Measurements from ENCODE around the gene POGZ. TPM values are rescaled to one million over a fixed set of nuclear protein-coding genes. Genes with fewer than 3 reads are reported as not detected.
"Not testable (repeated sequence)": the region's sequence is repeated elsewhere in the genome, so short reads cannot be mapped to it uniquely, and the experiment has no call there.

Gene POGZ
- total RNA-seq, 1 experiment from 2014 or later = 128 TPM

DNA sequence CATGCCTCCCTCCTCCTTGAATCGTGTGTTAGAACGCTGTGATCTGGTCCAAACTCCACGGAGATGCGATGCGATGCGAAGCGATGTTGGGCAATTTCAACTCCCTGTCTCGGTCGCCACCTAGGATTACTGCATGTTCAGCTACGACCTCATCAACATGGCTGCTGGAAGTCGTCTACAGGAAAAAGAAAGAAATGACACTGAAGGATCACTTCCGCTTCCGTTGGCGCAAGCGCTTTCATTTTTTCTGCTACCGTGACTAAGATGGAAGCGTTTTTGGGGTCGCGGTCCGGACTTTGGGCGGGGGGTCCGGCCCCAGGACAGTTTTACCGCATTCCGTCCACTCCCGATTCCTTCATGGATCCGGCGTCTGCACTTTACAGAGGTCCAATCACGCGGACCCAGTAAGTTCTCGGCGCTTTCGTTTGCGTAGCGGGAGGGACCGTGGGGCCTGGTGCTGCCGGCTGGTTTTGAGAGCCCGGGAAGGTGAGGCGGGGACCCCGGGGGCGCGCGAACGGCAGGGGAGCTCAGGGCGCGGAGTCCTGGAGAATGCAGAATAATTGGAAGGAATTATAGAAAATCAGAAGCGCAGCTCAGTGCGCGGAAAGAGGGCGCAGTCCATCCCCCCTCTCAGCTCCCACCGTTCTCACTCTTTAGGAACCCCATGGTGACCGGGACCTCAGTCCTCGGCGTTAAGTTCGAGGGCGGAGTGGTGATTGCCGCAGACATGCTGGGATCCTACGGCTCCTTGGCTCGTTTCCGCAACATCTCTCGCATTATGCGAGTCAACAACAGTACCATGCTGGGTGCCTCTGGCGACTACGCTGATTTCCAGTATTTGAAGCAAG lies 59.7 kb downstream of the POGZ start, which contains the start of gene PSMB4:
TSS of gene PSMB4 (plus strand) at position 250 of the 848 bp plus-strand sequence. CDS start at position 265, 15 bp downstream.
- BruUV-seq (replicated peaks) = no TSS peak
- Mint-ChIP-seq H3K27ac (ENCODE audit: unreplicated experiment) (peak within 1 kb of the TSS; percentile 99), H3K9me3 (ENCODE audit: low read depth, unreplicated experiment) (no peaks in the 10 kb centered on the region), H3K36me3 (ENCODE audit: insufficient read depth, unreplicated experiment) (peaks cover 56% of the 10 kb centered on the region), H3K27me3 (ENCODE audit: unreplicated experiment) (no peaks in the 10 kb centered on the region), H3K4me1 (ENCODE audit: low read depth, unreplicated experiment) (peaks cover 33% of the 10 kb centered on the region), H3K4me3 (ENCODE audit: low read depth, unreplicated experiment) (peak within 1 kb of the TSS; percentile 99)
- CTCF ChIA-PET = interaction anchor here (0.5 to 2.6 kb wide), 10 partner anchors 15 to 140 kb away, joined by 3 to 24 read pairs (median 4); partner anchors contain the start of gene PI4KB
- DNase-seq = peak; percentile 79
- intact Hi-C loops (cut with micrococcal nuclease; ENCODE audit: unreplicated experiment) = loop anchor here (2.0 to 5.0 kb wide), 3 partner anchors 27 to 99 kb away; partner anchors contain the start of gene SELENBP1
- TF ChIP-seq, protein P1, sequence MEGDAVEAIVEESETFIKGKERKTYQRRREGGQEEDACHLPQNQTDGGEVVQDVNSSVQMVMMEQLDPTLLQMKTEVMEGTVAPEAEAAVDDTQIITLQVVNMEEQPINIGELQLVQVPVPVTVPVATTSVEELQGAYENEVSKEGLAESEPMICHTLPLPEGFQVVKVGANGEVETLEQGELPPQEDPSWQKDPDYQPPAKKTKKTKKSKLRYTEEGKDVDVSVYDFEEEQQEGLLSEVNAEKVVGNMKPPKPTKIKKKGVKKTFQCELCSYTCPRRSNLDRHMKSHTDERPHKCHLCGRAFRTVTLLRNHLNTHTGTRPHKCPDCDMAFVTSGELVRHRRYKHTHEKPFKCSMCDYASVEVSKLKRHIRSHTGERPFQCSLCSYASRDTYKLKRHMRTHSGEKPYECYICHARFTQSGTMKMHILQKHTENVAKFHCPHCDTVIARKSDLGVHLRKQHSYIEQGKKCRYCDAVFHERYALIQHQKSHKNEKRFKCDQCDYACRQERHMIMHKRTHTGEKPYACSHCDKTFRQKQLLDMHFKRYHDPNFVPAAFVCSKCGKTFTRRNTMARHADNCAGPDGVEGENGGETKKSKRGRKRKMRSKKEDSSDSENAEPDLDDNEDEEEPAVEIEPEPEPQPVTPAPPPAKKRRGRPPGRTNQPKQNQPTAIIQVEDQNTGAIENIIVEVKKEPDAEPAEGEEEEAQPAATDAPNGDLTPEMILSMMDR (IDR thresholded peaks at IDR 0.05; ENCODE audit: unreplicated experiment) = peak; percentile 25

DNA sequence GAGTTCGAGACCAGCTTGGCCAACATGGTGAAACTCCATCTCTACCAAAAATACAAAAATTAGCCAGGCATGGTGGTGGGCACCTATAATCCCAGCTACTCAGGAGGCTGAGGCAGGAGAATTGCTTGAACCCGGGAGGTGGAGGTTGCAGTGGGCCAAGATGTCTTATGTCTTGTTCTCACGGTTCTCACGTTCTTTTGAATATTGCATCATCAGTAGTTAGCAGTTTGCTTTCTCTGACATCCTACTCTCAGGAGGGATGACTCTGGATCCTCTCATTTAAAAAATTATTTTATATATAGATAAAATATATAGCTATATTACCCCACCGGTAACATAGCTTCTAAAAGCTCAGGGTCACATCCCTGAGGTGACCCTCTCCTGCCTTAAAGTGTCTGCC lies 63.0 kb downstream of the POGZ start:
- CTCF ChIA-PET = interaction anchor here (0.6 kb wide), 1 partner anchor 95 kb away, joined by 3 read pairs; no protein-coding TSS in a partner anchor

DNA sequence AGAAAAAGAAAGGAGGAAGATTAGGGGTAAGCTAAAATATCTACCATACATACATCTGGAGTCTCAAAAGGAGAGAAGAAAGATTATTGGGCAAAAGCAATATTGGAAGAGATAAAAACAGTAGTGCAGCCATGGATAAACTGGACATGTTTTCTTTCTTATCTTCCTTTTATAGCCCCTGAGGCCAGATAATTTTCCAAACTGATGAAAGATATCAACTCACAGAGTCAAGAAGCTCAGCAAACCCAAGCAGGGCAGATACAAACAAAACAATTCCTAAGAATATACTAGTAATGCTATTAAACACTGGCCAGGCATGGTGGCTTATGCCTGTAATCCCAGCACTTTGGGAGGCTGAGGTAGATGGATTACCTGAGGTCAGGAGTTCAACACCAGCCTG lies 65.7 kb downstream of the POGZ start:
- TF ChIP-seq, protein P1 (IDR thresholded peaks at IDR 0.05; ENCODE audit: unreplicated experiment) = no peak
- H3K9me3 Mint-ChIP-seq (ENCODE audit: low read depth, unreplicated experiment) = no peaks in the 10 kb centered on the region
- H3K27ac Mint-ChIP-seq (ENCODE audit: unreplicated experiment) = no peak overlapping the region
- no peaks in the 10 kb centered on the region for H3K27me3 Mint-ChIP-seq (ENCODE audit: unreplicated experiment)
- DNase-seq = no peak
- H3K36me3 Mint-ChIP-seq (ENCODE audit: insufficient read depth, unreplicated experiment) = no peaks in the 10 kb centered on the region
- H3K4me3 Mint-ChIP-seq (ENCODE audit: low read depth, unreplicated experiment) = no peak overlapping the region
- H3K4me1 Mint-ChIP-seq (ENCODE audit: low read depth, unreplicated experiment) = no peaks in the 10 kb centered on the region
- intact Hi-C loops (cut with micrococcal nuclease; ENCODE audit: unreplicated experiment) = no loop called here
- no TSS peak for BruUV-seq (replicated peaks)
- CTCF ChIA-PET = no interaction called here

More for the DNA sequence above, 63.0 kb downstream of the POGZ start:
- not testable (repeated sequence) for H3K9me3 Mint-ChIP-seq (ENCODE audit: low read depth, unreplicated experiment); BruUV-seq (replicated peaks); DNase-seq; H3K27ac Mint-ChIP-seq (ENCODE audit: unreplicated experiment); H3K4me3 Mint-ChIP-seq (ENCODE audit: low read depth, unreplicated experiment); H3K27me3 Mint-ChIP-seq (ENCODE audit: unreplicated experiment)
- Mint-ChIP-seq H3K36me3 (ENCODE audit: insufficient read depth, unreplicated experiment) (peaks cover 26% of the 10 kb centered on the region), H3K4me1 (ENCODE audit: low read depth, unreplicated experiment) (peaks cover 21% of the 10 kb centered on the region)
- intact Hi-C loops (cut with micrococcal nuclease; ENCODE audit: unreplicated experiment) = loop anchor here (5.0 kb wide), 1 partner anchor 54 kb away; no protein-coding TSS in a partner anchor

DNA sequence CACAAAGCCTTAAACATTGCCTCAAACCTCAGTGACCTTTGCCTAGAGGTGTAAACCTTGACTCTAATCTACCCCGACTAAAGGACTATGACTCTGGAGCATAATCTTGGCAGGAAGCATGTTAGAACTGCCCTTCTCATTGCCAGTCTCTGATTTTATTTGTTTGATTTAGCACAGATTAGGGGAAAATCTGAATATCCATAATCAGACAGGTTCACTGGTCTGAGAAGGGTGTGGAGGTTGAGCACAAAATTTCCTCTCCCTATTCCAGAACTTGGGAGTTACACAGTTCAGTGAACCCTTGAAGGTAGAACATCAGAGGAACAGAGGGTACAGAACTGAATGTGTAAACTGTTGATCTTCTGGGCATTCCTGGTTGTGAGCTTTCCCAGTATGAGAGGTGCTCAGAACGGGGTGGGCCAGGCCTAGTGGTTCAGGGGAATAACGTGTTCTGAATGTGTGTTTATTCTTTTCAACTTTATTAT lies 68.2 kb downstream of the POGZ start:
- CTCF ChIA-PET = no interaction called here
- Mint-ChIP-seq H3K9me3 (ENCODE audit: low read depth, unreplicated experiment) (no peaks in the 10 kb centered on the region), H3K27ac (ENCODE audit: unreplicated experiment) (no peak overlapping the region), H3K4me1 (ENCODE audit: low read depth, unreplicated experiment) (no peaks in the 10 kb centered on the region), H3K36me3 (ENCODE audit: insufficient read depth, unreplicated experiment) (no peaks in the 10 kb centered on the region), H3K4me3 (ENCODE audit: low read depth, unreplicated experiment) (no peak overlapping the region), H3K27me3 (ENCODE audit: unreplicated experiment) (no peaks in the 10 kb centered on the region)
- DNase-seq = no peak
- no TSS peak for BruUV-seq (replicated peaks)
- intact Hi-C loops (cut with micrococcal nuclease; ENCODE audit: unreplicated experiment) = no loop called here
- TF ChIP-seq, protein P1 (IDR thresholded peaks at IDR 0.05; ENCODE audit: unreplicated experiment) = no peak

DNA sequence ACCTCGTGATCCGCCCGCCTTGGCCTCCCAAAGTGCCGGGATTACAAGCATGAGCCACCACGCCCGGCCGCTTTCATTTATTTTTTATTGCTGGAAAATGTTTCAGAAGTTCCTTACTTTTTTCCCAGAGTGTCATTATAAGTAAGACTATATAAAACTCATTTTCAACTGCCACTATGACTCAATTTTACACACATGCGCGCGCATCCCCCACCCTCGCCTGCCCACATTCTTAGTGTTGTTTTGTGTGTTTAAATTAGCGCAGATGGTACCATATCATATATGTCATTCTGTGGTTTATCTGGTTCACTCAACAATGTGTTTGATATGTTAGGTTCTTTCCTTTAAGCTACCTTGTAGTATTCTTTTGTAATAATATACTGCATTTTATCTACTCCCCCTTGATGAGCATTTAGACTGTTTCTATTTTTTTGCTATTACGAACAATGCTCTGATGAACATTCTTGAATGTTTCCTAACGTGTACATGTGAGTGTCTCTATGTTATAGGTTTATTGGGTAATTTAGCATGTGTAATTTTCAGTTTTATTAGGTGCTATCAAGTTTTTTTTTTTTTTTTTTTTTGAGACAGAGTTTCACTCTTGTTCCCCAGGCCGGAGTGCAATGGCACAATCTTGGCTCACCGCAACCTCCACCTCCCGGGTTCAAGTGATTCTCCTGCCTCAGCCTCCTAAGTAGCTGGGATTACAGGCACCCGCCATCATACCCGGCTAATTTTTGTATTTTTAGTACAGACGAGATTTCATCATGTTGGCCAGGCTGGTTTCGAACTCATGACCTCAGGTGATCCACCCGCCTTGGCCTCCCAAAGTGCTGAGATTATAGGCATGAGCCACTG lies 68.8 kb downstream of the POGZ start:
- H3K4me3 Mint-ChIP-seq (ENCODE audit: low read depth, unreplicated experiment); BruUV-seq (replicated peaks); H3K36me3 Mint-ChIP-seq (ENCODE audit: insufficient read depth, unreplicated experiment); CTCF ChIA-PET; intact Hi-C loops (cut with micrococcal nuclease; ENCODE audit: unreplicated experiment); H3K4me1 Mint-ChIP-seq (ENCODE audit: low read depth, unreplicated experiment); H3K9me3 Mint-ChIP-seq (ENCODE audit: low read depth, unreplicated experiment); H3K27me3 Mint-ChIP-seq (ENCODE audit: unreplicated experiment); H3K27ac Mint-ChIP-seq (ENCODE audit: unreplicated experiment); DNase-seq: not testable (repeated sequence)

All from Calu3 (cell line).